ENCODE measurements around the gene ATP6V1D.

DNA sequence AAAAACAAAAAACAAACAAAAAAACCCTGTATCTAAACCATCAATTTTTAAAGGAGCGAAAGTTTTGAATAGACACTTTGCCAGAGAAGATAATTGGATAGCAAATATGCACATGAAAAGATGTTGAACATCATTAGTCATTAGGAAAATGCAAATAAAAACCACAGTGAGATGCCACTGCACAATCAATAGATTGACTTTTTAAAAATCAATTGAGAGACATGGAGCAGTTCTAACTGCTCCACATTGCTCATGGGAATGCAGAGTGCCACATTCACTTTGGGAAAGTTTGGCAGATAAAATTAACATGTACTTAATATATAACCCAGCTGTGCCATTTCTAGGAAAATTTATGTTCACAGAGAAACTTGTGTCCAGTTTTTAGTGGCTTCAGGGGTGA, 13.2 kb upstream of the ATP6V1D start:
- no peak for TF ChIP-seq ZNF384 (IDR thresholded peaks at IDR 0.05)
- no peak for TF ChIP-seq FOXM1 (IDR thresholded peaks at IDR 0.05; ENCODE audit: borderline replicate concordance)
